Measurements from ENCODE around the gene THAP8.

THAP8 gene

DNA sequence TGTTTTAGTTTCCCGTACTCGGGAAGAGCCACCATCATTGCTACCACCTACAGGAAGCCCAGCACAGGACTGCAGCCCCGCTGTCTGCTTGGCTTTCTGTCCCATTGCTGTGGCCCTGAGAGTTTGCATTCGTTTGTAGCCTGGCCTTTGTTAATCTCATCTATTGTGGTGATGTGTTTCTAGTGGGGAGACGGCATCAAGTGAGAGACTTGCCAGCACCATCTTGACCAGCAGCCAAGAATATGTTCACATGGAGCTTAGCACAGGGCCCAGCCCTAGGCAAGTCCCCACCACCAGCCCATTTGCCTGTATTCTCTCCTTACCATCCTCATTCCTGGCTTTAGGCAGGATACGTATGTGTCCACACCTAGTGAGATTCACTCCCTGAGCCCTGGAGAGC is 39.6 kb upstream of the THAP8 start:
- FAIRE-seq (no peak), DNase-seq (ENCODE audit: insufficient read length, low spot score) (no peak)
- TF ChIP-seq, protein P1, sequence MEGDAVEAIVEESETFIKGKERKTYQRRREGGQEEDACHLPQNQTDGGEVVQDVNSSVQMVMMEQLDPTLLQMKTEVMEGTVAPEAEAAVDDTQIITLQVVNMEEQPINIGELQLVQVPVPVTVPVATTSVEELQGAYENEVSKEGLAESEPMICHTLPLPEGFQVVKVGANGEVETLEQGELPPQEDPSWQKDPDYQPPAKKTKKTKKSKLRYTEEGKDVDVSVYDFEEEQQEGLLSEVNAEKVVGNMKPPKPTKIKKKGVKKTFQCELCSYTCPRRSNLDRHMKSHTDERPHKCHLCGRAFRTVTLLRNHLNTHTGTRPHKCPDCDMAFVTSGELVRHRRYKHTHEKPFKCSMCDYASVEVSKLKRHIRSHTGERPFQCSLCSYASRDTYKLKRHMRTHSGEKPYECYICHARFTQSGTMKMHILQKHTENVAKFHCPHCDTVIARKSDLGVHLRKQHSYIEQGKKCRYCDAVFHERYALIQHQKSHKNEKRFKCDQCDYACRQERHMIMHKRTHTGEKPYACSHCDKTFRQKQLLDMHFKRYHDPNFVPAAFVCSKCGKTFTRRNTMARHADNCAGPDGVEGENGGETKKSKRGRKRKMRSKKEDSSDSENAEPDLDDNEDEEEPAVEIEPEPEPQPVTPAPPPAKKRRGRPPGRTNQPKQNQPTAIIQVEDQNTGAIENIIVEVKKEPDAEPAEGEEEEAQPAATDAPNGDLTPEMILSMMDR (IDR thresholded peaks at IDR 0.05; ENCODE audit: insufficient read depth, missing control alignments), result no peak

GRCh38 chr19:36093146-36093662 is 39.1 kb upstream of the THAP8 start:
- DNase-seq (ENCODE audit: insufficient read length, low spot score), result no peak
- no peak for FAIRE-seq
- TF ChIP-seq, protein P1 (IDR thresholded peaks at IDR 0.05; ENCODE audit: insufficient read depth, missing control alignments), result no peak

- FAIRE-seq, result no peak
- DNase-seq (ENCODE audit: insufficient read length, low spot score), result no peak
- TF ChIP-seq, protein P1 (IDR thresholded peaks at IDR 0.05; ENCODE audit: insufficient read depth, missing control alignments), result no peak
Observed at GRCh38 chr19:36092566-36092965, 38.5 kb upstream of the THAP8 start.

DNA sequence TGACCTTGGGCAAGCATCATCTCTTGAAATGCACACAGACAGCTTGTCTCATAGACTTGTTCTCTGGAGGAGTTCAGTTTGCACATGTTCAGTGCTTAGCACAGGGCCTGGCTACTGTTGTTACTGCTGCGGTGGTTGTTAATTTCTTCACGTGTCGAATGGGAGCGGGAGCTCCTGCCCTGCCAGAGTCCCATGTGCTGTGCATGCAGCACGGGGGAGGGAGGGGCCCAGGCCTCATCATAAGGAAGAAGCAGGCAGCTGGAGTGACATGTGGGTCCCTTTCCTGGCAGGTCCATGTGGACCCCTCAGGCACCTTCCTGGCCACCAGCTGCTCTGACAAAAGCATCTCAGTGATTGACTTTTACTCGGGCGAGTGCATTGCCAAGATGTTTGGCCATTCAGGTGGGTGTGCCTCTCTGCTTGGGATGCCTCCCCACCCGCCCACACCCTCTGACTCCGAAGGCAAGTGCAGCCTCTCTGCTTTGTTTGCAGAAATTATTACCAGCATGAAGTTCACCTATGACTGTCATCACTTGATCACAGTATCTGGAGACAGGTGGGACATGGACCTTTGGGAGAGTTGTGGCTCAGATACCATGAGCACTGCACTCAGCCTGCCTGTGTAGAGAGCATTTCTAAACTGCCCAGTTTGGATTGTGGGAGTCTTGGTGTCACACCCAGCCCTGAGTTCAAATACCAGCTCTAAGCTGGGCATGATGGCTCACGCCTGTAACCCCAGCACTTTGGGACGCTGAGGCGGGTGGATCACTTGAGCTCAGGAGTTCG is 37.0 kb upstream of the THAP8 start:
- DNase-seq (ENCODE audit: insufficient read length, low spot score), result no peak
- no peak for FAIRE-seq
- TF ChIP-seq, protein P1 (IDR thresholded peaks at IDR 0.05; ENCODE audit: insufficient read depth, missing control alignments), result no peak

- no peak for DNase-seq (ENCODE audit: insufficient read length, low spot score)
- TF ChIP-seq, protein P1 (IDR thresholded peaks at IDR 0.05; ENCODE audit: insufficient read depth, missing control alignments), result no peak
Observed at GRCh38 chr19:36089847-36090246, 35.8 kb upstream of the THAP8 start.

GRCh38 chr19:36086326-36086725 is 32.2 kb upstream of the THAP8 start:
- DNase-seq (ENCODE audit: insufficient read length, low spot score) (no peak), FAIRE-seq (no peak)

More at GRCh38 chr19:36089847-36090246, 35.8 kb upstream of the THAP8 start:
- no peak for FAIRE-seq

More at GRCh38 chr19:36086326-36086725, 32.2 kb upstream of the THAP8 start:
- TF ChIP-seq, protein P1 (IDR thresholded peaks at IDR 0.05; ENCODE audit: insufficient read depth, missing control alignments), result no peak
